HL-60 (cell line): ENCODE results near the gene ALDH3A1.

Source experiments
- DNase-seq, 2 experiments: peaks; one replicate each; pipeline ENCODE4 v3.0.0-alpha.2; 2010 to 2020; ENCODE audit warnings: low read depth in 1 of 2, low spot score in 1 of 2
- H3K27ac ChIP-seq: fragments of 250-450 bp; sonication (Bioruptor Pico); replicated peaks from 2 replicates; pipeline ENCODE4 v1.5.1; 2020; ENCODE audit warnings: mild to moderate bottlenecking, moderate library complexity
- H3K27me3 ChIP-seq: fragments of 250-450 bp; sonication (Bioruptor Pico); 2 replicates; pipeline ENCODE4 v1.5.1; 2021; ENCODE audit warnings: mild to moderate bottlenecking, moderate library complexity; ENCODE audit not compliant: insufficient read depth, poor library complexity, severe bottlenecking
- H3K4me3 ChIP-seq: replicated peaks from 2 replicates; pipeline ENCODE4 v1.5.1; 2011; ENCODE audit warnings: mild to moderate bottlenecking, control low read depth, low read length; ENCODE audit not compliant: insufficient read depth
- CTCF ChIP-seq: IDR thresholded peaks from one replicate; pipeline ENCODE4 v1.5.1; 2011; ENCODE audit warnings: low read length, control low read depth, inconsistent platforms; ENCODE audit not compliant: insufficient read depth
- GABPA ChIP-seq: IDR thresholded peaks from 2 replicates; pipeline ENCODE4 v1.6.1; 2012; ENCODE audit warnings: low read depth
- POLR2AphosphoS5 ChIP-seq: IDR thresholded peaks from 2 replicates; pipeline ENCODE4 v1.6.1; 2012; ENCODE audit warnings: low read depth
- REST ChIP-seq: IDR thresholded peaks from 2 replicates; pipeline ENCODE4 v1.6.1; 2012; ENCODE audit warnings: low read depth; ENCODE audit not compliant: insufficient replicate concordance
- SPI1 ChIP-seq: IDR thresholded peaks from 2 replicates; pipeline ENCODE4 v1.6.1; 2012; ENCODE audit warnings: low read depth, mild to moderate bottlenecking, borderline replicate concordance

The ALDH3A1 gene

GRCh38 chr17:19739241-19740201 is 8.6 kb downstream of the ALDH3A1 start:
- Histone ChIP-seq H3K27me3 (no peaks in the 10 kb centered on the region), H3K27ac (no peak overlapping the region), H3K4me3 (no peak overlapping the region)
- no peak for DNase-seq
- no peak for TF ChIP-seq SPI1
- TF ChIP-seq GABPA = no peak
- TF ChIP-seq POLR2AphosphoS5 = no peak
- TF ChIP-seq REST = no peak
- TF ChIP-seq CTCF = no peak

- TF ChIP-seq SPI1 = no peak
- TF ChIP-seq REST = no peak
- TF ChIP-seq GABPA = no peak
- no peak for TF ChIP-seq POLR2AphosphoS5
- TF ChIP-seq CTCF = no peak
- no peak for DNase-seq
- Histone ChIP-seq H3K27me3 (no peaks in the 10 kb centered on the region), H3K27ac (no peak overlapping the region), H3K4me3 (no peak overlapping the region)
Observed at GRCh38 chr17:19738757-19739156, 9.3 kb downstream of the ALDH3A1 start.

GRCh38 chr17:19738073-19738449 is 10.0 kb downstream of the ALDH3A1 start:
- H3K27ac ChIP-seq = no peak overlapping the region
- TF ChIP-seq SPI1 (no peak), REST (no peak), POLR2AphosphoS5 (no peak), CTCF (no peak), GABPA (no peak)

More at GRCh38 chr17:19738073-19738449, 10.0 kb downstream of the ALDH3A1 start:
- H3K4me3 ChIP-seq = no peak overlapping the region
- no peak for DNase-seq
- H3K27me3 ChIP-seq = no peaks in the 10 kb centered on the region
